ENCODE measurements around the gene PLA2G4B.

Gene PLA2G4B

GRCh38 chr15:41816788-41817187 is 21.9 kb upstream of the PLA2G4B start:
- H3K9me3 ChIP-seq (ENCODE audit: severe bottlenecking): no peaks in the 10 kb centered on the region
- no peaks in the 10 kb centered on the region for H3K36me3 ChIP-seq
- TF ChIP-seq CTCF (IDR thresholded peaks at IDR 0.05; ENCODE audit: low read depth, low read length): no peak
- no peaks in the 10 kb centered on the region for H3K27me3 ChIP-seq (ENCODE audit: insufficient read depth, low read depth, severe bottlenecking)
- no peak for DNase-seq
- no peak overlapping the region for H3K27ac ChIP-seq
- H3K4me3 ChIP-seq (ENCODE audit: low read depth, low read length): no peak overlapping the region

- Histone ChIP-seq H3K9me3 (ENCODE audit: severe bottlenecking) (no peaks in the 10 kb centered on the region), H3K4me3 (ENCODE audit: low read depth, low read length) (no peak overlapping the region), H3K36me3 (no peaks in the 10 kb centered on the region), H3K27ac (no peak overlapping the region), H3K27me3 (ENCODE audit: insufficient read depth, low read depth, severe bottlenecking) (no peaks in the 10 kb centered on the region)
- no peak for DNase-seq
- no peak for TF ChIP-seq CTCF (IDR thresholded peaks at IDR 0.05; ENCODE audit: low read depth, low read length)
Measured at GRCh38 chr15:41817327-41817726, 21.3 kb upstream of the PLA2G4B start.

GRCh38 chr15:41817781-41818180 is 20.9 kb upstream of the PLA2G4B start:
- TF ChIP-seq CTCF (IDR thresholded peaks at IDR 0.05; ENCODE audit: low read depth, low read length): no peak
- Histone ChIP-seq H3K27ac (no peak overlapping the region), H3K4me3 (ENCODE audit: low read depth, low read length) (no peak overlapping the region), H3K9me3 (ENCODE audit: severe bottlenecking) (no peaks in the 10 kb centered on the region), H3K27me3 (ENCODE audit: insufficient read depth, low read depth, severe bottlenecking) (no peaks in the 10 kb centered on the region), H3K36me3 (no peaks in the 10 kb centered on the region)
- no peak for DNase-seq

GRCh38 chr15:41819455-41820050 is 19.1 kb upstream of the PLA2G4B start:
- no peaks in the 10 kb centered on the region for H3K9me3 ChIP-seq (ENCODE audit: severe bottlenecking)
- H3K27me3 ChIP-seq (ENCODE audit: insufficient read depth, low read depth, severe bottlenecking): no peaks in the 10 kb centered on the region
- DNase-seq: no peak
- H3K27ac ChIP-seq: no peak overlapping the region
- no peak overlapping the region for H3K4me3 ChIP-seq (ENCODE audit: low read depth, low read length)
- H3K36me3 ChIP-seq: no peaks in the 10 kb centered on the region; the same call in 1 of the 2 replicates
- no peak for TF ChIP-seq CTCF (IDR thresholded peaks at IDR 0.05; ENCODE audit: low read depth, low read length)

- Histone ChIP-seq H3K27me3 (ENCODE audit: insufficient read depth, low read depth, severe bottlenecking) (no peaks in the 10 kb centered on the region), H3K9me3 (ENCODE audit: severe bottlenecking) (no peaks in the 10 kb centered on the region), H3K4me3 (ENCODE audit: low read depth, low read length) (no peak overlapping the region), H3K27ac (no peak overlapping the region), H3K36me3 (no peaks in the 10 kb centered on the region; the same call in 1 of the 2 replicates)
- no peak for TF ChIP-seq CTCF (IDR thresholded peaks at IDR 0.05; ENCODE audit: low read depth, low read length)
- no peak for DNase-seq
Measured at GRCh38 chr15:41820791-41821423, 17.7 kb upstream of the PLA2G4B start.
